ENCODE data around the gene HIC1.

DNA sequence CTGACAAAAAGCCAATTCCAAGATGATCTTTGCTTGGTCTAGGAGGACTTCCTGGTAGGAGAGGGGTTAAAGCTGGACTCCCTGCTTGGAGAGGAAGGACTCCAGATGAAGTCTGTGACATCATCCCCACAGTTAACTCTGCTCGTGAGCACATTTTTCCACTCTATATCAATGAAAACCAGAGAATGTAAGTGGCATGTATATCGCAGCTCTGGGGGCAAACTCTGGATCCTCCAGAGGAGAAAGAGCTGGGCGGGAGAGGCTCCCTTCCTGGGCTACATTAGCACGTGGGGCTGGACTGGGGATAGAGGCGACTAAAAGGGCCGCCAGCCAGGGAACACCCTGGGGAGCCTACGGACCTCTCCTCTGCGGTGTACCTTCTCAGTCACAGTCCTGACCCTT, 34.1 kb downstream of the HIC1 start:
- TF ChIP-seq CTCF (IDR thresholded peaks at IDR 0.05; ENCODE audit: poor library complexity) (no peak), EZH2 (IDR thresholded peaks at IDR 0.05; ENCODE audit: borderline replicate concordance) (no peak), EZH2phosphoT487 (IDR thresholded peaks at IDR 0.05; ENCODE audit: low read depth, severe bottlenecking, unreplicated experiment) (no peak)
